Right lobe of liver (tissue), 6 donors: ENCODE data around the gene AGBL5. TPM values are rescaled to one million over a fixed set of nuclear protein-coding genes. Genes with fewer than 3 reads are reported as not detected.

Experiments used
- ATAC-seq, 4 donors: fragments of 200-7000 bp; cut with Tn5 transposase; one replicate each; pipeline ENCODE4 v1.9.1; 2020; ENCODE audit warnings: mild to moderate bottlenecking in 4 of 4, moderate library complexity in 4 of 4
- DNase-seq, 3 donors: peaks; one replicate each; pipeline ENCODE4 v3.0.0-alpha.2; 2020
- H3K27ac ChIP-seq, 3 donors: fragments of 200-600 bp; one replicate each; pipeline ENCODE4 v1.8.0; 2022
- H3K27me3 ChIP-seq, 2 donors: fragments of 200-600 bp; one replicate each; pipeline ENCODE4 v1.8.0; 2022
- H3K36me3 ChIP-seq, 4 donors: fragments of 200-600 bp; sonication (generic) in 1 of 4; one replicate each; pipeline versions ENCODE4 v1.5.1 to v1.8.0; 2017 to 2022; ENCODE audit warnings: control low read depth in 1 of 4
- H3K4me1 ChIP-seq, 4 donors: fragments of 200-600 bp; sonication (generic) in 1 of 4; one replicate each; pipeline versions ENCODE4 v1.5.1 to v1.8.0; 2017 to 2022; ENCODE audit warnings: control low read depth in 1 of 4
- H3K4me3 ChIP-seq, 3 donors: fragments of 200-600 bp; one replicate each; pipeline ENCODE4 v1.8.0; 2022
- H3K9me3 ChIP-seq, 4 donors: fragments of 200-600 bp; sonication (generic) in 1 of 4; one replicate each; pipeline versions ENCODE4 v1.5.1 to v1.8.0; 2017 to 2022; ENCODE audit warnings: control low read depth in 1 of 4
- CTCF ChIP-seq, 4 donors: fragments of 200-600 bp in 3 of 4; fragments of 450-650 bp in 1 of 4; IDR thresholded peaks; one replicate each; pipeline versions ENCODE4 v1.5.1 to v1.8.0; 2016 to 2022; ENCODE audit warnings: antibody characterized with exemption in 4 of 4, mild to moderate bottlenecking in 2 of 4
- POLR2A ChIP-seq: fragments of 450-650 bp; IDR thresholded peaks from one replicate; pipeline ENCODE4 v1.6.1; 2017; ENCODE audit warnings: antibody characterized with exemption, mild to moderate bottlenecking
- WGBS: methylation state at CpG from one replicate; pipeline ENCODE4 v1.1.6; 2018; ENCODE audit warnings: low coverage, low lambda C conversion rate; ENCODE audit not compliant: insufficient coverage; ENCODE audit errors: missing lambda C conversion rate; 5-methylcytosine and 5-hydroxymethylcytosine counted together
- intact Hi-C, 2 donors: fragments of 100-400 bp; cut with DNase I; formaldehyde crosslinking; loops; one replicate each; pipeline versions ENCODE4 v1.11.2 to v1.14.1; 2022
- total RNA-seq, 6 experiments: library from RNA; depleted of rRNA in 2 of 6; stranded (reverse); fragments of >200 nt in 2 of 6; fragmentation: NEBNext Ultra II Directional in 3 of 6; extraction: Animal tissue kit (Norgen Biotek cat#: 25700) in 3 of 6; gene quantifications; one replicate each; pipeline versions ENCODE4 v1.1.0 to v1.2.4, GENCODE V29; 2016 to 2023
- donor health status: DM: no; HTN: yes; CAD: no.
- donor health status: DM: no; HTN: no; CAD: no.
- donor health status: DM: no; HTN: no; CAD: no.
- donor health status: DM: no; HTN: yes; CAD: no.
- donor health status: DM: no; HTN: yes; CAD: no.

The AGBL5 gene
- total RNA-seq, 6 experiments from 2014 or later: 3.9 to 7.4 (median 6.4) TPM

DNA sequence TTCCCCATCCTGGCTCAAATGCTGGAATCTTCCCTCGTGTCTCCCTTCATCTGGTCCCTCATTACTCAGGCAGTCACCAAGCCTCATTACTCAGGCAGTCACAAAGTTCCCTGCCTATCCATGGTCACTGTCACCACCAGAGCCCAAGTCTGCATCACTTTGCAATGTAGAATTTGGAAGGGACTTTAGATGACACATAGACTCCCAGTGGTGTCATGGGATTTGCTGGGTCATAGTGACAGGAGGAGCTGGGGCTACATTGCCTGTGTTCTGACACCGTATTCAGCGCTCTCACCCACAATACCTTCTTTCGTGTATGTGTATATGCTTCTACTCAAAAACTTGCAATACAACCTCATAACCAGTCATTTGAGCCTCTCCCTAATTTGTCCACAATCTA is 24.9 kb downstream of the AGBL5 start:
- H3K4me1 ChIP-seq: peaks cover 0 to under 1% (median 0%) of the 10 kb centered on the region in 4 donors
- H3K27ac ChIP-seq: no peak overlapping the region
- no peak for DNase-seq
- no peaks in the 10 kb centered on the region for H3K9me3 ChIP-seq
- H3K27me3 ChIP-seq: no peaks in the 10 kb centered on the region
- no peaks in the 10 kb centered on the region for H3K36me3 ChIP-seq
- ATAC-seq: no peak
- intact Hi-C loops: loop anchor here in 1 of 2 donors (10.0 kb wide), 1 partner anchor 112 kb away; no protein-coding TSS in a partner anchor
- H3K4me3 ChIP-seq: no peak overlapping the region
- no peak for TF ChIP-seq POLR2A
- TF ChIP-seq CTCF (IDR thresholded peaks at IDR 0.05): no peak
- 75% methylated on average over 4 of the region's 4 CpGs for WGBS

DNA sequence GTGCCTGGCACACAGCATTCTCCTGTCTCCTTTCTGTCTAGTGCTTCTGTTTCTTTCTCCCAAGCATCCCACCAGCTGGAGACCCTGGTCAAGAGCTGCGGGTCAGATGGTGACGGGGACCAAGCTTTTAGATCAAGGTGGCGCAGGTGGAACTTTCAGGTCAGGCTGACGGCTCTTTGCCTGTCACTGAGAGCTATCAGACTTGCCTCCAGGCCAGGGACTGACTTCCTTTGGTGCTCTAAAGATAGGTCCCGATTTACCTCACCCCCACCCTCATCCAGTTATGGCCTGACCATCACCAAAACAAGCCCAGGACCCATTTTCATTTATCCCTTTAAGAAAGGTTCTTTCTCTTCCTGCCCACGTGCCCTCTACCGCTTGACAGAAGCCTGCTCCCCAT is 25.8 kb downstream of the AGBL5 start:
- no peak for DNase-seq
- ATAC-seq: no peak
- Histone ChIP-seq H3K9me3 (no peaks in the 10 kb centered on the region), H3K4me1 (peaks cover 0 to 8% (median 4%) of the 10 kb centered on the region in 4 donors), H3K4me3 (no peak overlapping the region), H3K27ac (no peak overlapping the region), H3K36me3 (no peaks in the 10 kb centered on the region), H3K27me3 (no peaks in the 10 kb centered on the region)
- TF ChIP-seq CTCF (IDR thresholded peaks at IDR 0.05): no peak
- TF ChIP-seq POLR2A: no peak
- WGBS: 76% methylated on average over 6 of the region's 7 CpGs
- intact Hi-C loops: loop anchor here in 1 of 2 donors (10.0 kb wide), 1 partner anchor 112 kb away; no protein-coding TSS in a partner anchor

- DNase-seq (peak in 1 of 3 donors; percentile 68), ATAC-seq (peak; percentile 16 to 36 (median 20))
- H3K4me1 ChIP-seq: peaks cover 0 to 9% (median 4%) of the 10 kb centered on the region in 4 donors
- peak within 1 kb of the TSS; percentile 50 to 55 (median 53) for H3K27ac ChIP-seq
- no peaks in the 10 kb centered on the region for H3K27me3 ChIP-seq
- no peaks in the 10 kb centered on the region for H3K9me3 ChIP-seq
- intact Hi-C loops: loop anchor here in 1 of 2 donors (10.0 kb wide), 1 partner anchor 114 kb away; no protein-coding TSS in a partner anchor
- H3K36me3 ChIP-seq: no peaks in the 10 kb centered on the region
- no peak for TF ChIP-seq CTCF (IDR thresholded peaks at IDR 0.05)
- TF ChIP-seq POLR2A: no peak
- WGBS: 48% methylated on average over 11 of the region's 41 CpGs
- peak within 1 kb of the TSS; percentile 21 to 39 (median 35) for H3K4me3 ChIP-seq
Observed at GRCh38 chr2:27078267-27079194, 27.1 kb downstream of the AGBL5 start, which contains the start of gene EMILIN1. Gene EMILIN1 (plus strand): TSS chr2:27078615. CDS start chr2:27079066, 451 bp downstream.

GRCh38 chr2:27079233-27080139 is 28.0 kb downstream of the AGBL5 start:
- Histone ChIP-seq H3K27ac (peak overlapping the region; percentile 50 to 55 (median 53)), H3K27me3 (no peaks in the 10 kb centered on the region), H3K4me3 (peak overlapping the region; percentile 21 to 39 (median 35)), H3K36me3 (no peaks in the 10 kb centered on the region), H3K9me3 (no peaks in the 10 kb centered on the region), H3K4me1 (peaks cover 0 to 9% (median 4%) of the 10 kb centered on the region in 4 donors)
- TF ChIP-seq CTCF (IDR thresholded peaks at IDR 0.05) (no peak), POLR2A (no peak)
- DNase-seq (no peak), ATAC-seq (no peak)
- WGBS: 33% methylated on average over 7 of the region's 14 CpGs
- intact Hi-C loops: loop anchor here (10.0 kb wide), 2 partner anchors 55 to 115 kb away; no protein-coding TSS in a partner anchor
